Measurements from ENCODE around the gene LRRC74B.

LRRC74B gene

DNA sequence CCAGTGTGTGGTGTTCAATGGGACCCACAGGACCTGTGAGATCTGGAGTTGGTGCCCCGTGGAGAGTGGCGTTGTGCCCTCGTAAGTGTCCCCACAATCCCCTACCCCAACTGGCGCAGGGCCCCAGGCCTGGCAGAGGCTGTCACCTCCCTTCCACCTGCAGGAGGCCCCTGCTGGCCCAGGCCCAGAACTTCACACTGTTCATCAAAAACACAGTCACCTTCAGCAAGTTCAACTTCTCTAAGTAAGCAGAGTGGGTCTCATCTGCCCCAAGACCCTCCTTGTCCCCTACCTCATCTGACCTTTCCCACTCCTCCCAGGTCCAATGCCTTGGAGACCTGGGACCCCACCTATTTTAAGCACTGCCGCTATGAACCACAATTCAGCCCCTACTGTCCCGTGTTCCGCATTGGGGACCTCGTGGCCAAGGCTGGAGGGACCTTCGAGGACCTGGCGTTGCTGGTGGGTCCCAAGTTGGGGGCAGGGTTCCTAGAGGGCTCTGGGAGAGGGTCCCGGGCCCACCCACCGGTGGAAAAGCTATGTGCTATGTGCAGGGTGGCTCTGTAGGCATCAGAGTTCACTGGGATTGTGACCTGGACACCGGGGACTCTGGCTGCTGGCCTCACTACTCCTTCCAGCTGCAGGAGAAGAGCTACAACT lies 22.7 kb upstream of the LRRC74B start:
- TF ChIP-seq CTCF (IDR thresholded peaks at IDR 0.05; ENCODE audit: low read depth, low read length, missing control alignments), result no peak
- in situ Hi-C loops (cut with HindIII; ENCODE audit: low sequenced_read_pairs), result no loop called here
- DNase-seq (ENCODE audit: low read depth), result no peak
- H3K4me3 ChIP-seq (ENCODE audit: low read depth, low read length), result no peak overlapping the region

DNA sequence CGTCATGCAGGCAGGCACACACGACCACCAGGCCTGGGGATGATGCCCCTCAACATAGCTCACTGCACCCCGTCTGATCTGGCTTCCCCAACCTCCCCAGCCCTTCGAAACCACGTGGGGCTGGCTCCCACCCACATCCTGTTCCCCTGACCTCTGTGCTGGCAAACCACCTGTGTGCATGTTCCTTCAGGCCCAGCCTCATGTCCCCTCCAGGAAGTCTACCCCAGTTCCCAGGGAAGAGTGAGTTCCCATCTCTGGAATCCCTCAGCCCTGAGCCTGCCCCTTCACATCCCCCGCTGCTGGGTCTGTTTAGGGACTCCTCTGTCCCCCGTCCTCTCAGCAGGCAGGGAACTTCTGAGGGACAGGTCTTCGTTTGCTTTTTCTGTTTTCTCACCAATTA lies 20.5 kb upstream of the LRRC74B start:
- TF ChIP-seq CTCF (IDR thresholded peaks at IDR 0.05; ENCODE audit: low read depth, low read length, missing control alignments), result no peak
- in situ Hi-C loops (cut with HindIII; ENCODE audit: low sequenced_read_pairs), result no loop called here
- no peak overlapping the region for H3K4me3 ChIP-seq (ENCODE audit: low read depth, low read length)
- no peak for DNase-seq (ENCODE audit: low read depth)

- H3K4me3 ChIP-seq (ENCODE audit: low read depth, low read length), result no peak overlapping the region
- DNase-seq (ENCODE audit: low read depth), result no peak
- no peak for TF ChIP-seq CTCF (IDR thresholded peaks at IDR 0.05; ENCODE audit: low read depth, low read length, missing control alignments)
- in situ Hi-C loops (cut with HindIII; ENCODE audit: low sequenced_read_pairs), result no loop called here
Measured at GRCh38 chr22:21025763-21026755, 19.7 kb upstream of the LRRC74B start.

DNA sequence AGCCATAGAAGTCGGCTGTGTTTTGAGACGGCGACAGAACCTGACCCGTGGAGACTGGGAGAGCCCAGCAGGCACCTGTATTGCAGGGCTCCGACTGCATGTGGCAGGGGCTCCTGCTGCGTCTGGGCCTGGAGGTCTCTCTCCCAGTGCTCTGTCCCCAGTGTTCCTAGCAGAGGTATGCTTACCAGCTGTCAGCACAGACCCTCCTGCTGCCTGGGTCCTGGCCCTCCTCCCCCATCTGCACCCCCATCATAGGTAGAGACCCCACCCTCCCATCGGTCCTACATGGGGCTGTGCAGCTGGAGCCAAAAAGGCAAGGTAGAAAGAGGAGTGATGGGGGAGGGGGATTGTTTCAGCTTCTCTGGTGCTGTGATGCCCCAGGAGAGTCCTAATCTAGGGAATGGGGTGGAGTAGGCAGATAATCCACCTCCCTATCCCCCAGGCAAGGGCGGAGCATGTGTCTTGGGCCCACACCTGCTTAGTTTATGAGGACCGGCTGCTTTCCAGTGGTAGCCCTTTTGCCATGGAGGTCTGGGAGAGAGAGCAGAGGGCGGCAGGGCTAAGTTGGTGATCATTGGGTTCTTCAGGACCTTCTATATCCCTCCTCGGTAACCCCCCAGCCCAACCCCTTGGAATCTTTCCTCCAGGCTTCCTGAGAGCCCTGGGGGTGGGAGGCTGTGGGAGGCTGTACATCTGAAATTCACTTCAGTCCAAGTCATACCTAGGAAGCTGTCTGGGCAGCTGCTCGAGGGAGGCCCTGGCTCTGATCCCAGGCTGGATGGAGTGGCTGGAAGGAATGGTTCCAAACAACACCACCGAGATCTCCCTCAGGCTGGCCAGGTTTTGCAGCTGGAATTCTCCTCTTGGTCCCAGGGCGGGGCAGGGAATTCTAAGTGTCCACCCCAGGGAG lies 18.7 kb upstream of the LRRC74B start:
- no peak overlapping the region for H3K4me3 ChIP-seq (ENCODE audit: low read depth, low read length)
- in situ Hi-C loops (cut with HindIII; ENCODE audit: low sequenced_read_pairs), result no loop called here
- peak; percentile 50 for DNase-seq (ENCODE audit: low read depth)
- no peak for TF ChIP-seq CTCF (IDR thresholded peaks at IDR 0.05; ENCODE audit: low read depth, low read length, missing control alignments)

DNA sequence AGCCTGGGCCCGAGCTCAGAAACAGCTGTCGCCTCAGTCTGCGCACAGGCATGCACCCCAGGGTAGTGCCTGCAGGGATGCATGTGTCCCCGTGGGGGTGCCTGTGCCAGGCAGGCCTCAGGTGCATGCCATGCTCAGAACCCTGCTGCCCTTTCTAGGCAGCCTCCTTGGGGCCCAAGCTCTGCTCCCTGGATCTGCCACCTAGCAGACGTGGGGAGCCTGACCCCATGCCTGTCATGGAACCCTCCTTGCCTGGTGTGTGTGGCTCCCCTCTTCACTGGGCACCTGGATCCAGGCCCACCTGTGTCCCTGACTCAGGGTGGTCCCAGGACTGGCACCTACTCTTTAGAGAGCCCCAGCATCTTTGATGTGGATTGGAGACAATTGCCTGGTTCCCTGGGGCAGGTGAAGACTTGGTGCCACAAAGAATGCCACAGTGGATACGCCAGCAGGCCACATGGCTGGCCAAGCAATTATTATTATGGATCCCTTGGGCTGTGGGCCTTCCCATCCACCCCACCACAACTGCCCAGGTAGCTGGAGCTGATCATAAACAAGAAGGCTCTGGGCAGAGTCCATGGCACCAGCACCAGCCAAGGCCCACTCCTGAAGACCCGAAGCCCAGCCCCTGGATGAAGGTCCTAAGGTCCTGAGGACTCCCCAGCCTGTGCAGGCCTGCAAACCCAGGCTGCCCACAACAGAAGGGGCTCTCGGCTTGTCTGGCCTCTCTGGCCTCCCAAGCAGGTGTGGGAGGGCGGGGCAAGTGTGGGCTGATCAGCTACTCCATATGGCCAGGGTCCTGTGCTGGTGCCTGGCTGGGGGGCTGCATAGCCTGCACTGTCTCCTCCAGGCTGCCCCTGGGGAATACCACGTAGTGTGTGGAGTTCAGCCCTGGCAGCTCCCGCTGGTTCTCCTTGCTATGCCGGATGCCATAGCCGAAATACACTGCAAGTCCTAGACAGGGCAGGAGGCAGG lies 17.2 kb upstream of the LRRC74B start:
- in situ Hi-C loops (cut with HindIII; ENCODE audit: low sequenced_read_pairs), result no loop called here
- no peak for TF ChIP-seq CTCF (IDR thresholded peaks at IDR 0.05; ENCODE audit: low read depth, low read length, missing control alignments)
- DNase-seq (ENCODE audit: low read depth), result no peak
- no peak overlapping the region for H3K4me3 ChIP-seq (ENCODE audit: low read depth, low read length)
